ENCODE measurements around the gene OTOF.
A peak's percentile ranks its signal among the peaks of the same experiment; 100 is the strongest.

Gene OTOF

DNA sequence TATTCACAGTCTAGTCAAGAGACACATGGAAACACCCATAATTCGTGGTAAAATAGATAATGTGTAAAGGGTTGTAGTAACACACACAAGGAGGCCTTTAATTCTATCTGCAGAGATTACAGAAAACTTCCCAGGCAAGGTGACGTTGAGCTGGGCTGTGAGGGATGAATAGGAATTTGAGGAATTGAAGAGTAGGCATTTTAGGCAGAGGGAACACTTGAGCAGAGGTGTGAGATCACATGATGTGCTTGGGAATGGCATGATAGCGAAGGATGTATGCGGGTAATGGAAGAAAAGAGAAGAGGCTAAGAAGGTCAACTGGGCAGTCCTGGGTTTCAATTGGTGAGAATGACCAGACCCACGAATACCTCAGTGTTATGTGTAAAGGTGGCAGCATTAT, 56.0 kb downstream of the OTOF start:
- H4K20me1 ChIP-seq (ENCODE audit: insufficient read depth, low read length, poor library complexity, severe bottlenecking), result no peaks in the 10 kb centered on the region

DNA sequence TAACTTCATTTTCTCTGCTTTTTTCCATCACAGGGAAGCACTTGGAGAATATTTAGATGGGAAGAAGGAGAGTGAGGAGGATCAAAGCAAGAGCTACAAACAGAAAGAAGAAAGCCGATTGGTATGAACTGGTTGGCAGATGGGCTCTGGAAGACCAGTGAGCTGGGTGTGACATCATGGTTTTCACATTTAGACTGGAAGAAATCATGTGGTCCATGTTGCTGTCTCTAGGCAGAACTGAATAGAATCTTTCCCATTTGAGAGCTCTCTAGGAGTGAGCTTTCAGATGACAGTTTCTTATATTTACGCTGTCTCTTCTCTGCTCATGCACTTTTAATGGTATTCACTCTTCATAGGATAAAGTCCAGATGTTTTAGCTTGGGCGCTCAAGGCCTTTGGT, 63.6 kb downstream of the OTOF start:
- TF ChIP-seq EZH2phosphoT487 (IDR thresholded peaks at IDR 0.05; ENCODE audit: borderline replicate concordance), result no peak
- TF ChIP-seq, protein P1, sequence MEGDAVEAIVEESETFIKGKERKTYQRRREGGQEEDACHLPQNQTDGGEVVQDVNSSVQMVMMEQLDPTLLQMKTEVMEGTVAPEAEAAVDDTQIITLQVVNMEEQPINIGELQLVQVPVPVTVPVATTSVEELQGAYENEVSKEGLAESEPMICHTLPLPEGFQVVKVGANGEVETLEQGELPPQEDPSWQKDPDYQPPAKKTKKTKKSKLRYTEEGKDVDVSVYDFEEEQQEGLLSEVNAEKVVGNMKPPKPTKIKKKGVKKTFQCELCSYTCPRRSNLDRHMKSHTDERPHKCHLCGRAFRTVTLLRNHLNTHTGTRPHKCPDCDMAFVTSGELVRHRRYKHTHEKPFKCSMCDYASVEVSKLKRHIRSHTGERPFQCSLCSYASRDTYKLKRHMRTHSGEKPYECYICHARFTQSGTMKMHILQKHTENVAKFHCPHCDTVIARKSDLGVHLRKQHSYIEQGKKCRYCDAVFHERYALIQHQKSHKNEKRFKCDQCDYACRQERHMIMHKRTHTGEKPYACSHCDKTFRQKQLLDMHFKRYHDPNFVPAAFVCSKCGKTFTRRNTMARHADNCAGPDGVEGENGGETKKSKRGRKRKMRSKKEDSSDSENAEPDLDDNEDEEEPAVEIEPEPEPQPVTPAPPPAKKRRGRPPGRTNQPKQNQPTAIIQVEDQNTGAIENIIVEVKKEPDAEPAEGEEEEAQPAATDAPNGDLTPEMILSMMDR (conservative IDR thresholded peaks at IDR 0.05; ENCODE audit: low read length), result no peak
- no peaks in the 10 kb centered on the region for H3K27me3 ChIP-seq (ENCODE audit: insufficient read depth, low read length, poor library complexity, severe bottlenecking)
- no peaks in the 10 kb centered on the region for H3K9me3 ChIP-seq (ENCODE audit: insufficient read depth, low read depth, low read length)
- no peak overlapping the region for H3K9ac ChIP-seq (ENCODE audit: low read depth, low read length, poor library complexity, severe bottlenecking)
- no peaks in the 10 kb centered on the region for H3K36me3 ChIP-seq (ENCODE audit: insufficient read depth, low read length)
- H3K79me2 ChIP-seq (ENCODE audit: insufficient read depth, low read length), result no peaks in the 10 kb centered on the region
- H2AFZ ChIP-seq (ENCODE audit: low read length), result peak overlapping the region; percentile 41
- no peaks in the 10 kb centered on the region for H3K4me1 ChIP-seq (ENCODE audit: insufficient read depth, low read length, poor library complexity, severe bottlenecking)
- no peaks in the 10 kb centered on the region for H3K9me2 ChIP-seq (replicated peaks; ENCODE audit: low read depth, low read length)
- H4K20me1 ChIP-seq (ENCODE audit: insufficient read depth, low read length, poor library complexity, severe bottlenecking), result no peaks in the 10 kb centered on the region
- H3K4me2 ChIP-seq (ENCODE audit: low read depth, low read length, poor library complexity, severe bottlenecking), result no peak overlapping the region
- no peak overlapping the region for H3K4me3 ChIP-seq (ENCODE audit: low read length, poor library complexity, severe bottlenecking)
- no peaks in the 10 kb centered on the region for H3F3A ChIP-seq (ENCODE audit: low read depth)

More for the DNA sequence above, 56.0 kb downstream of the OTOF start:
- Histone ChIP-seq H3K9ac (ENCODE audit: low read depth, low read length, poor library complexity, severe bottlenecking) (no peak overlapping the region), H3K79me2 (ENCODE audit: insufficient read depth, low read length) (no peaks in the 10 kb centered on the region), H3K27me3 (ENCODE audit: insufficient read depth, low read length, poor library complexity, severe bottlenecking) (no peaks in the 10 kb centered on the region), H3F3A (ENCODE audit: low read depth) (no peaks in the 10 kb centered on the region), H2AFZ (ENCODE audit: low read length) (no peak overlapping the region), H3K4me1 (ENCODE audit: insufficient read depth, low read length, poor library complexity, severe bottlenecking) (no peaks in the 10 kb centered on the region), H3K36me3 (ENCODE audit: insufficient read depth, low read length) (no peaks in the 10 kb centered on the region), H3K9me2 (replicated peaks; ENCODE audit: low read depth, low read length) (no peaks in the 10 kb centered on the region), H3K9me3 (ENCODE audit: insufficient read depth, low read depth, low read length) (no peaks in the 10 kb centered on the region), H3K4me2 (ENCODE audit: low read depth, low read length, poor library complexity, severe bottlenecking) (no peak overlapping the region), H3K4me3 (ENCODE audit: low read length, poor library complexity, severe bottlenecking) (no peak overlapping the region)
- TF ChIP-seq EZH2phosphoT487 (IDR thresholded peaks at IDR 0.05; ENCODE audit: borderline replicate concordance), result no peak
- TF ChIP-seq, protein P1 (conservative IDR thresholded peaks at IDR 0.05; ENCODE audit: low read length), result no peak

DNA sequence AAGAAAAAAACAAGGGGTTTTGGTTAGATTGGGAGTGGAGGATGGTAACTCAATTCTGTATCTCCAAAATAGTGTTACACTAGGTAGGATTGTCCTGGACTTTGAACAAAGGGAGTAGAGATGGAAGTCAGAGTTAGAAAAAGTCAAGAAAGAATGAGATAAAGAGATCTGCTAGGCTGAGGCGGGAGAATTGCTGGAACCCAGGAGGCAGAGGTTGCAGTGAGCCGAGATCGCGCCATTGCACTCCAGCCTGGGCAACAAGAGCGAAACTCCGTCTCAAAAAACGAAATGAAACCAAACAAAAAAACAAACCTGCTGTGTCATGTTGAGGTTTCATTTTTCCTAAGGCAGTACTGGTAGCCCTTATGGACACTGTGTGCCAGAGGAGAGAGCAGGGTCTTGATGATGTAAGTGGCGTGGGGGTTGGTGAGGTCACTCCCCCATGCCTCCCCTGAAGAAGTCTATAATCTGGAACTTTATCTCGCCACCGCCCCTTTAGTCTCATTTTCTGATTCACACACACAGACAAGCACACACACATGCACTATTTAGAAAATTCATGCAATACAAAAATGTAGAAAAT, 65.7 kb downstream of the OTOF start:
- TF ChIP-seq, protein P1 (conservative IDR thresholded peaks at IDR 0.05; ENCODE audit: low read length), result no peak
- no peak for TF ChIP-seq EZH2phosphoT487 (IDR thresholded peaks at IDR 0.05; ENCODE audit: borderline replicate concordance)
- no peaks in the 10 kb centered on the region for H3K9me3 ChIP-seq (ENCODE audit: insufficient read depth, low read depth, low read length)

More for the DNA sequence above, 65.7 kb downstream of the OTOF start:
- Histone ChIP-seq H3F3A (ENCODE audit: low read depth) (no peaks in the 10 kb centered on the region), H3K4me3 (ENCODE audit: low read length, poor library complexity, severe bottlenecking) (no peak overlapping the region), H2AFZ (ENCODE audit: low read length) (peak overlapping the region; percentile 54; the same call in 1 of the 2 replicates), H3K9ac (ENCODE audit: low read depth, low read length, poor library complexity, severe bottlenecking) (no peak overlapping the region), H3K27me3 (ENCODE audit: insufficient read depth, low read length, poor library complexity, severe bottlenecking) (no peaks in the 10 kb centered on the region), H3K4me1 (ENCODE audit: insufficient read depth, low read length, poor library complexity, severe bottlenecking) (no peaks in the 10 kb centered on the region), H4K20me1 (ENCODE audit: insufficient read depth, low read length, poor library complexity, severe bottlenecking) (no peaks in the 10 kb centered on the region), H3K9me2 (replicated peaks; ENCODE audit: low read depth, low read length) (no peaks in the 10 kb centered on the region), H3K4me2 (ENCODE audit: low read depth, low read length, poor library complexity, severe bottlenecking) (no peak overlapping the region), H3K79me2 (ENCODE audit: insufficient read depth, low read length) (no peaks in the 10 kb centered on the region), H3K36me3 (ENCODE audit: insufficient read depth, low read length) (no peaks in the 10 kb centered on the region)
